Tibial nerve (tissue), 4 donors: ENCODE data around the gene MLANA. TPM values are rescaled to one million over a fixed set of nuclear protein-coding genes. Genes with fewer than 3 reads are reported as not detected.

Source experiments
- DNase-seq, 2 donors: peaks; one replicate each; pipeline ENCODE4 v3.0.0-alpha.2; 2019; ENCODE audit warnings: low spot score in 2 of 2
- H3K27ac ChIP-seq, 4 donors: fragments of 200-600 bp; sonication (generic) in 3 of 4; one replicate each; pipeline ENCODE4 v1.5.1; 2017 to 2019; ENCODE audit warnings: mild to moderate bottlenecking in 1 of 4
- H3K27me3 ChIP-seq, 2 donors: fragments of 200-600 bp; sonication (generic) in 1 of 2; one replicate each; pipeline versions ENCODE4 v1.5.1 to v1.6.0; 2017 to 2019
- H3K36me3 ChIP-seq, 3 donors: fragments of 200-600 bp; sonication (generic); one replicate each; pipeline ENCODE4 v1.5.1; 2018 to 2019
- H3K4me1 ChIP-seq, 4 donors: fragments of 200-600 bp; sonication (generic) in 3 of 4; one replicate each; pipeline ENCODE4 v1.5.1; 2017 to 2019
- H3K4me3 ChIP-seq, 4 donors: fragments of 200-600 bp; sonication (generic) in 3 of 4; one replicate each; pipeline ENCODE4 v1.5.1; 2017 to 2019; ENCODE audit warnings: mild to moderate bottlenecking in 1 of 4, moderate library complexity in 1 of 4
- H3K9me3 ChIP-seq, 4 donors: fragments of 200-600 bp; sonication (generic) in 3 of 4; one replicate each; pipeline ENCODE4 v1.5.1; 2017 to 2019
- EP300 ChIP-seq, 2 donors: sonication (generic); formaldehyde crosslinking; IDR thresholded peaks; one replicate each; pipeline ENCODE4 v1.6.1; 2017; ENCODE audit warnings: antibody characterized with exemption in 2 of 2, mild to moderate bottlenecking in 1 of 2
- POLR2A ChIP-seq, 2 donors: fragments of 450-650 bp; IDR thresholded peaks; one replicate each; pipeline ENCODE4 v1.6.1; 2017; ENCODE audit warnings: antibody characterized with exemption in 2 of 2, mild to moderate bottlenecking in 2 of 2, moderate library complexity in 2 of 2
- WGBS, 2 donors: methylation state at CpG; one replicate each; pipeline ENCODE4 v1.1.5; 2018; 5-methylcytosine and 5-hydroxymethylcytosine counted together
- total RNA-seq, 4 donors: library from RNA; depleted of rRNA; stranded (reverse); fragments of >200 nt; gene quantifications; one replicate each; pipeline ENCODE4 v1.1.0, GENCODE V29; 2016
- TF ChIP-seq, protein P1 (sequence below), 5 experiments: fragments of 200-600 bp in 3 of 5; fragments of 450-650 bp in 2 of 5; sonication (generic) in 3 of 5; IDR thresholded peaks; one replicate each; pipeline ENCODE4 v1.5.1; 2016 to 2019; ENCODE audit warnings: antibody characterized with exemption in 5 of 5, mild to moderate bottlenecking in 3 of 5, moderate library complexity in 2 of 5

Gene MLANA
- total RNA-seq, 4 donors from 2014 or later, result not detected

DNA sequence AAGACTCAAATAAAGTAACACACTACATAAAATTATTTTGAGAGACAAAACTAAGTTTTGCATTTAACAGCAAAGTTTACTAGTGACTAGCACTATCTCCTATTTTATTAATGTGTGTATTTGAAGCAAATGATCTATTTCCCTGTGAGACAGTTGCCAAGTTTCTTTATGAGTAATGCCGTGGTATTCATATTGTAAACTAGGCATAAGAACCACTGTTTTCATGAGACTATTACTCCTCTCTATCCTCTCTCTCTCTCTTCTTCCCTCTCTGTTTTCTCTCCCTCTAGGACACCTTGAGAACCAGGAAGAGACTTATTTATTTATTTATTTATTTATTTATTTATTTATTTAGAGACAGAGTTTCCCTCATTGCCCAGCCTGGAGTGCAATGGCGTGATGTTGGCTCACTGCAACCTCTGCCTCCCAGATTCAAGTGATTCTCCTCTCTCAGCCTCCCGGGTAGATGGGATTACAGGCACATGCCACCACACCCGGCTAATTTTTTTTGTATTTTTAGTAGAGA, 61.1 kb downstream of the MLANA start:
- Histone ChIP-seq H3K4me1 (peaks cover 0 to 8% (median 4%) of the 10 kb centered on the region in 4 donors), H3K9me3 (no peaks in the 10 kb centered on the region), H3K27ac (no peak overlapping the region), H3K4me3 (no peak overlapping the region), H3K36me3 (no peaks in the 10 kb centered on the region), H3K27me3 (no peaks in the 10 kb centered on the region)
- DNase-seq, result no peak
- TF ChIP-seq POLR2A (IDR thresholded peaks at IDR 0.05) (no peak), EP300 (IDR thresholded peaks at IDR 0.05) (no peak)
- TF ChIP-seq, protein P1, sequence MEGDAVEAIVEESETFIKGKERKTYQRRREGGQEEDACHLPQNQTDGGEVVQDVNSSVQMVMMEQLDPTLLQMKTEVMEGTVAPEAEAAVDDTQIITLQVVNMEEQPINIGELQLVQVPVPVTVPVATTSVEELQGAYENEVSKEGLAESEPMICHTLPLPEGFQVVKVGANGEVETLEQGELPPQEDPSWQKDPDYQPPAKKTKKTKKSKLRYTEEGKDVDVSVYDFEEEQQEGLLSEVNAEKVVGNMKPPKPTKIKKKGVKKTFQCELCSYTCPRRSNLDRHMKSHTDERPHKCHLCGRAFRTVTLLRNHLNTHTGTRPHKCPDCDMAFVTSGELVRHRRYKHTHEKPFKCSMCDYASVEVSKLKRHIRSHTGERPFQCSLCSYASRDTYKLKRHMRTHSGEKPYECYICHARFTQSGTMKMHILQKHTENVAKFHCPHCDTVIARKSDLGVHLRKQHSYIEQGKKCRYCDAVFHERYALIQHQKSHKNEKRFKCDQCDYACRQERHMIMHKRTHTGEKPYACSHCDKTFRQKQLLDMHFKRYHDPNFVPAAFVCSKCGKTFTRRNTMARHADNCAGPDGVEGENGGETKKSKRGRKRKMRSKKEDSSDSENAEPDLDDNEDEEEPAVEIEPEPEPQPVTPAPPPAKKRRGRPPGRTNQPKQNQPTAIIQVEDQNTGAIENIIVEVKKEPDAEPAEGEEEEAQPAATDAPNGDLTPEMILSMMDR (IDR thresholded peaks at IDR 0.05), result no peak
- 89 to 92% methylated on average over 4 of the region's 4 CpGs for WGBS, 2 donors

DNA sequence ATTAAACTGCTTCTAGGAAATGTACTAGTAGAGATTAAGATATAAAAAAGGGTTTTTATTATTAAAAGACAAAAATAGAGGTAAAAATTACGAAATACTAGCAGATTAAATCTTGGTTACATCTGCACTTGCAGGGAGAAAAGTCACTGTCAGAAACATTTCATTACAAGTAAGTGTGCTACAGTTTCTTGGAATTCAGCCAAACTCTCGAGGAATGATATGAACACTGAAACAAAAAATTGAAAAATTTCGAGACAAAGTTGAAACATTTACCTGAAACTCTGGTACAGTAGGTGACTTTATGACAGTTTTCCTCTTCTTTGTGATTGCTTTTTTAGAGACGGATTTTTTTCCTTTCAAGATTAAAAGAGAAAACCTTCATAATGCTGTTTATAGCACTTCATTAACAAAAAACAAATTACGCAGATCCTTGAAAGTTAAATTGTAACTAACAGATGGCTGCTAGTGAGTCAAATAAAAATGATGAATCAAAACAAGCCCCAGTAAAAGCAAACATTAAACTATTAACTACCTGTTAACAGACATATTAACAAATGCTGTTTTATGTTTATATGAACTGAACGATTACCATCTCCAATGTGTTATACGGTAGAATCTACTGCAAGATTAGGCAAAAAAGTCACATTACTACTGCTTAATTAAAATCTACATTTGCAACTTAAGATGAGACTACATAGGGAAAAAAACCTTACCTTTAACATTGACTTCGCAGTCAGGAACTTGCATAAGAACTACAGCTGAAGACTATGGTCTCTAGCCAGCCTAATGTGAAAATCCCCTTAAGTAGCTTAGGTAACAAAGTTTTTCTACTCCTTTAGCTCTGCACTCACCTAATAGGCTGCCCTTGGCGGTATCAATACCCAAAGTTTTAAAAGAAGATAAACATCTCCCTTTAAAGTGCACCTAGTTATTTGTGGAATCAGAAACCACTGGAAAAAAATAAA, 63.3 kb downstream of the MLANA start:
- H3K4me1 ChIP-seq, result peaks cover 0 to 6% (median under 1%) of the 10 kb centered on the region in 4 donors
- peaks cover 0 to 4% (median 0%) of the 10 kb centered on the region in 3 donors for H3K36me3 ChIP-seq
- H3K27me3 ChIP-seq, result no peaks in the 10 kb centered on the region
- DNase-seq, result no peak
- no peaks in the 10 kb centered on the region for H3K9me3 ChIP-seq
- no peak overlapping the region for H3K4me3 ChIP-seq
- TF ChIP-seq EP300 (IDR thresholded peaks at IDR 0.05) (no peak), POLR2A (IDR thresholded peaks at IDR 0.05) (no peak)
- TF ChIP-seq, protein P1 (IDR thresholded peaks at IDR 0.05), result no peak
- H3K27ac ChIP-seq, result no peak overlapping the region
- WGBS, 2 donors, result 79% methylated on average over 9 of the region's 9 CpGs

DNA sequence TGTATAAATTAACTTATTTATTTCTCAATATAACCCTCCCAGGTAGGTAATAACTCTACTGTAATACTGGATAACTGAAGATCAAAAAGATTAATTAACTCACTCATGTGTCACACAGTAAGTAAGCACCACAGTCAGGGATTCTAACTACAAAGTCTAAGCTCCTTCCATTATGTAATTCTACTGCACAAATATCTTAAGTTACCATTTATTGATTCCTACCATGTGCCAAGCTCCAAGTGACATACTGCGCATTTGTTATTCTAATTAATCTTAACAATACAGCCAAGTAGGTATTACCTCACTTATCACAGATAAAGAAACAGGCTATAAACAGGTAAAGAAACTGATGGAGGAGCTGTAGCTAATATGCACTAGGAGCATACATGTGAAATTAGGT, 66.5 kb downstream of the MLANA start:
- no peak for DNase-seq
- Histone ChIP-seq H3K36me3 (peaks cover 0 to 4% (median 0%) of the 10 kb centered on the region in 3 donors), H3K4me1 (no peaks in the 10 kb centered on the region), H3K9me3 (no peaks in the 10 kb centered on the region), H3K27ac (no peak overlapping the region), H3K4me3 (no peak overlapping the region), H3K27me3 (no peaks in the 10 kb centered on the region)
- WGBS, 2 donors, result 100% methylated on average over 1 of the region's 1 CpG
- TF ChIP-seq POLR2A (IDR thresholded peaks at IDR 0.05) (no peak), EP300 (IDR thresholded peaks at IDR 0.05) (no peak)
- TF ChIP-seq, protein P1 (IDR thresholded peaks at IDR 0.05), result no peak

DNA sequence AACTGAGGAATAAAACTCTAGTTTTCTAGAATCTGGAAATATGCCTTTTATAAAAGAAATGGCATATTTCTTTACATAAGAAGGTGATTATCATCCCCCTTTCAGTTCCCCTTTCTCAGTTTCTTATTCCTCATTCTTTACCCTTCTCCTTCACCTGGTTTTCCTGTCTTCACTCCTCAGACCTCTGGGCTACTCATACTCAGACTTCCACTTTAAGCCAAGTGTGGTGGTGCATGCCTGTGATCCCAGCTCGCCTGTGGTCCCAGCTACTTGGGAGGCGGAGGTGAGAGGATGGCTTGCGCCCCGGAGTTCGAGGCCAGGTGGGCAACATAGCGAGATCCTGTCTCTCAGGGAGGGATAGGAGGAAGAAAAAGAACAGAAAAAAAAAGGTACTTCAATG, 67.6 kb downstream of the MLANA start:
- TF ChIP-seq, protein P1 (IDR thresholded peaks at IDR 0.05), result no peak
- TF ChIP-seq POLR2A (IDR thresholded peaks at IDR 0.05) (no peak), EP300 (IDR thresholded peaks at IDR 0.05) (no peak)
- H3K27me3 ChIP-seq, result no peaks in the 10 kb centered on the region
- peaks cover 0 to 4% (median 0%) of the 10 kb centered on the region in 3 donors for H3K36me3 ChIP-seq
- no peaks in the 10 kb centered on the region for H3K4me1 ChIP-seq
- H3K9me3 ChIP-seq, result no peaks in the 10 kb centered on the region
- no peak overlapping the region for H3K27ac ChIP-seq
- WGBS, 2 donors, result 94% methylated on average over 6 of the region's 6 CpGs
- no peak overlapping the region for H3K4me3 ChIP-seq
- no peak for DNase-seq

Other genes with a start within 250 kb of the MLANA start
- gene ERMP1, start 57.8 kb upstream of the MLANA start, total RNA-seq, result 10 to 100 TPM; 11.1 to 17.5 (median 13.6) TPM
- gene RANBP6, start 124.7 kb downstream of the MLANA start, total RNA-seq, result 10 to 100 TPM in 3 of 4 donors, 1 to 10 TPM in 1; 8.8 to 19.9 (median 11.5) TPM